ENCODE results near the gene SLCO4A1.
A peak's percentile ranks its signal among the peaks of the same experiment; 100 is the strongest.

The SLCO4A1 gene

GRCh38 chr20:62700261-62700930 is 58.1 kb downstream of the SLCO4A1 start:
- no peak for DNase-seq (ENCODE audit: low read depth in 2 of 2)

- DNase-seq (ENCODE audit: low read depth in 2 of 2), result no peak
Measured at GRCh38 chr20:62701161-62702012, 59.1 kb downstream of the SLCO4A1 start.

- DNase-seq (ENCODE audit: low read depth in 2 of 2), result no peak
Measured at GRCh38 chr20:62702013-62702300, 59.7 kb downstream of the SLCO4A1 start.

- DNase-seq (ENCODE audit: low read depth in 2 of 2), result peak in 1 of 2 donors; percentile 31
Measured at GRCh38 chr20:62702895-62703852, 60.9 kb downstream of the SLCO4A1 start.

GRCh38 chr20:62703853-62704228 is 61.5 kb downstream of the SLCO4A1 start:
- no peak for DNase-seq (ENCODE audit: low read depth in 2 of 2)

- DNase-seq (ENCODE audit: low read depth in 2 of 2), result no peak
Measured at GRCh38 chr20:62704341-62704948, 62.1 kb downstream of the SLCO4A1 start.

GRCh38 chr20:62705627-62706026 is 63.3 kb downstream of the SLCO4A1 start:
- no peak for DNase-seq (ENCODE audit: low read depth in 2 of 2)

GRCh38 chr20:62706344-62706743 is 64.0 kb downstream of the SLCO4A1 start:
- no peak for DNase-seq (ENCODE audit: low read depth in 2 of 2)

- no peak for DNase-seq (ENCODE audit: low read depth in 2 of 2)
Measured at GRCh38 chr20:62706857-62707256, 64.6 kb downstream of the SLCO4A1 start.

GRCh38 chr20:62707276-62707920 is 65.1 kb downstream of the SLCO4A1 start:
- DNase-seq (ENCODE audit: low read depth in 2 of 2), result no peak

- DNase-seq (ENCODE audit: low read depth in 2 of 2), result peak in 1 of 2 donors; percentile 11
Measured at GRCh38 chr20:62707921-62708521, 65.7 kb downstream of the SLCO4A1 start.

- no peak for DNase-seq (ENCODE audit: low read depth in 2 of 2)
Measured at GRCh38 chr20:62708591-62709536, 66.6 kb downstream of the SLCO4A1 start, which contains the start of gene NTSR1. TSS of gene NTSR1 (plus strand) at chr20:62708836. CDS start at chr20:62709208, 372 bp downstream.

GRCh38 chr20:62709537-62709905 is 67.2 kb downstream of the SLCO4A1 start:
- no peak for DNase-seq (ENCODE audit: low read depth in 2 of 2)

GRCh38 chr20:62710221-62710885 is 68.0 kb downstream of the SLCO4A1 start:
- DNase-seq (ENCODE audit: low read depth in 2 of 2), result no peak

- DNase-seq (ENCODE audit: low read depth in 2 of 2), result peak in 1 of 2 donors; percentile 24
Measured at GRCh38 chr20:62710886-62711702, 68.8 kb downstream of the SLCO4A1 start.

- no peak for DNase-seq (ENCODE audit: low read depth in 2 of 2)
Measured at GRCh38 chr20:62711703-62712101, 69.4 kb downstream of the SLCO4A1 start.

- DNase-seq (ENCODE audit: low read depth in 2 of 2), result no peak
Measured at GRCh38 chr20:62712606-62713005, 70.3 kb downstream of the SLCO4A1 start.

GRCh38 chr20:62714006-62714405 is 71.7 kb downstream of the SLCO4A1 start:
- no peak for DNase-seq (ENCODE audit: low read depth in 2 of 2)

Measured in stimulated activated CD4-positive, alpha-beta T cell treated with anti-CD3 and anti-CD28 coated beads, Interleukin-15, amount 100 ng/mL, for 48 hours (primary cell).